ENCODE data around the gene ORAI2. TPM values are rescaled to one million over a fixed set of nuclear protein-coding genes. Genes with fewer than 3 reads are reported as not detected.
A peak's percentile ranks its signal among the peaks of the same experiment; 100 is the strongest.

ORAI2 gene
- total and polyA plus RNA-seq, 8 donors = 0.58 to 44.3 (median 8.0) TPM; not detected in 1

DNA sequence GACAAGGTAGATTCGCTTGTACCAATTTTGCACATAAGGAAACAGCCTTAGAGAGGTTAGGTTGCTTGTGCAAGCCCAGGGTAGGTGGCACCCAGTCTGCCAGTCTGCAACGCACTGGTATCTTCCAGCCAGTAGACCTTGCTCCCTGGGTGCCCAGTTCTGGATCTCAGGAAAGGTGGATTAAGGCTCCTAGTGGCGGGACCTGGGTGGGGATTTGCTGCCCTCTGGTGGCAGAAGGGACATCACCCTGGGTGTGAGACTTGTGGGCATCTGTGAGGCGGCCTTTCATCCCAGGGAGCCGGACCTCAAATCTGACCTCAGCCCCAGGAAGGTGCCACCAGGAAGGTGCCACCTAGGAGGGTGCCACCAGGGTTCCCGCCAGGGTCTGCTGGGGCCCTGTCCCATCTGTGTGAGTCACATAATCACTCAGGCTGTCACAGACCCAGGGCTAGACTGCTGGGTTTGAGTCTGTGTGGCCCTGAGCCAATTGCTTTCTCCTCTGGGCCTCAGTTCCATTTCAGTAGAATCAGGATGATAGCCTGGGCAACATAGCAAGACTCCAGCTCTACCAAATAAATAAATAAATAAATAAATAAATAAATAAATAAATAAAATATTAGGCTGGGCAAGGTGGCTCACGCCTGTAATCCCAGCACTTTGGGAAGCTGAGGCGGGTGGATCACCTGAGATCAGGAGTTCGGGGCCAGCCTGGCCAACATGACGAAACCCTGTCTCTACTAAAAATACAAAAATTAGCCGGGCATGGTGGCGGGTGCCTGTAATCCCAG lies 42.5 kb upstream of the ORAI2 start:
- intact Hi-C loops (cut with DNase I; ENCODE audit: low total_unique reads) = loop anchor here (5.0 kb wide), 1 partner anchor 109 kb away; no protein-coding TSS in a partner anchor

DNA sequence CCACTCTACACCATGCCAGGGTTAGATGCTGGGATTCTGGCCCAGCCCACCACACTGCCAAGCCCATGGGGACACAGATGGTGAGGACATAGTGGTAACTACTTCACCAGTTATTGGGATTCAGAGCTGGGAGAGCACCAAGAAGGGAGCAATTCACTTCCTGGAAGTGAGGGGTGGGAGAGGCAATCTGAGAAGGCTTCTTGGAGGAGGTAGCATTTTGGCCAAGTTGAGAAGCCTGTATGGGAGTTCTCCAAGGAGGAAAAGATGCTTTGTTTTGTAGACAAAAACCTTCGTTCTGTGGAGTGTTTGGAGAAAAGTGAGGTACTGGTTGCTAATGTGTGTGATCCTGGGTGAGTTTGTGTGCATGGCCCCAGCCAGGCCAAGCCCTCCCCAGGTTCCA lies 41.0 kb upstream of the ORAI2 start:
- no peak for DNase-seq
- H3K9me3 ChIP-seq = no peaks in the 10 kb centered on the region
- H3K27me3 ChIP-seq = no peaks in the 10 kb centered on the region
- WGBS, 5 donors = 88 to 94% (median 89%) methylated on average over 1 of the region's 1 CpG
- peak overlapping the region in 1 of 5 donors; percentile 21 for H3K27ac ChIP-seq
- H3K36me3 ChIP-seq = peaks cover 0 to 34% (median 31%) of the 10 kb centered on the region in 4 donors
- TF ChIP-seq EP300 (IDR thresholded peaks at IDR 0.05) (no peak), POLR2AphosphoS5 (IDR thresholded peaks at IDR 0.05) (no peak), POLR2A (IDR thresholded peaks at IDR 0.05) (no peak), CTCF (IDR thresholded peaks at IDR 0.05) (no peak)
- H3K4me3 ChIP-seq = no peak overlapping the region
- H3K4me1 ChIP-seq = peaks cover 4 to 25% (median 16%) of the 10 kb centered on the region in 4 donors
- intact Hi-C loops (cut with DNase I; ENCODE audit: low total_unique reads) = loop anchor here (5.0 kb wide), 1 partner anchor 110 kb away; no protein-coding TSS in a partner anchor

More for the DNA sequence above, 42.5 kb upstream of the ORAI2 start:
- 53 to 85% (median 64%) methylated on average over 8 to 12 of the region's 12 CpGs for WGBS, 5 donors
- Histone ChIP-seq H3K36me3 (peaks cover 0 to 44% (median 43%) of the 10 kb centered on the region in 4 donors), H3K4me1 (peaks cover 0 to 18% (median 8%) of the 10 kb centered on the region in 4 donors), H3K4me3 (no peak overlapping the region), H3K27ac (no peak overlapping the region), H3K27me3 (no peaks in the 10 kb centered on the region), H3K9me3 (no peaks in the 10 kb centered on the region)
- peak in 1 of 3 donors; percentile 69 for TF ChIP-seq POLR2AphosphoS5 (IDR thresholded peaks at IDR 0.05)
- no peak for TF ChIP-seq POLR2A (IDR thresholded peaks at IDR 0.05)
- peak in 5 of 7 experiments; percentile 80 to 92 (median 88) for TF ChIP-seq CTCF (IDR thresholded peaks at IDR 0.05)
- no peak for TF ChIP-seq EP300 (IDR thresholded peaks at IDR 0.05)
- peak; percentile 89 to 92 for DNase-seq

DNA sequence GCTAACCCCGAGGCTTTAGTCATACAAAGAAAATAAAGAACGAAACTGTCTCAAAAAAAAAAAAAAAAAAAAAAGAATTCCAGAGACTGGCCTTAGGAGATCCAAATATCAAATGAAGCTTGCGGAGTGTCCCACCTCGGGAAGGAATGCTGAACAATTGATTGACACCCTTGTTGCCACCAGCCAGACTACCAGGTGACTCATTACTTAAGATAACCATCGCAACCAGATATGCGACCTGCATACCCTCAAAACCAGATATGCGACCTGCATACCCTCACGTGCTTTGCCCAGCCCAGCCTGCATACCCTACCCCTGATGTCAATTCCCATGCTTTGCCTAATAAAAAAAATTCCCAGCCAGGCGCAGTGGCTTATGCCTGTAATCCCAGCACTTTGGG lies 39.9 kb upstream of the ORAI2 start:
- H3K4me3 ChIP-seq = no peak overlapping the region
- H3K27ac ChIP-seq = peak overlapping the region in 1 of 5 donors; percentile 21
- no peaks in the 10 kb centered on the region for H3K27me3 ChIP-seq
- peaks cover 0 to 29% (median 25%) of the 10 kb centered on the region in 4 donors for H3K36me3 ChIP-seq
- WGBS, 5 donors = 66 to 74% (median 74%) methylated on average over 9 of the region's 9 CpGs
- no peaks in the 10 kb centered on the region for H3K9me3 ChIP-seq
- DNase-seq = no peak
- peaks cover 6 to 35% (median 24%) of the 10 kb centered on the region in 4 donors for H3K4me1 ChIP-seq
- intact Hi-C loops (cut with DNase I; ENCODE audit: low total_unique reads) = loop anchor here (5.0 kb wide), 1 partner anchor 111 kb away; no protein-coding TSS in a partner anchor
- TF ChIP-seq POLR2AphosphoS5 (IDR thresholded peaks at IDR 0.05) (no peak), EP300 (IDR thresholded peaks at IDR 0.05) (no peak), CTCF (IDR thresholded peaks at IDR 0.05) (no peak), POLR2A (IDR thresholded peaks at IDR 0.05) (no peak)

DNA sequence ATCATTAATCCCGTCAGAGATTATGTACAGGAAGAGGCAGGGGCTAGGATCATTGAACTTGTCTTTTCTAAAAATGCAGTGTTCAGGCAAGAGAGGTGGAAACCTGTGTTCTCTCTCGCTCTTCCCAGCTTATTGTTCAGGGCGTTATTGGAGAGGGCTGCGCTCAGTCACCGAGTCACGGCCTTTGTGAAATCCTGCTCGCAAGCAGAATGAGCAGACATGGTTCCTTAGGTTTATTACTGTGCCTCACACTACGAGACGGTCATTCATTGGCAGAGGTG lies 37.8 kb upstream of the ORAI2 start:
- peak overlapping the region; percentile 77 to 96 (median 94) for H3K4me3 ChIP-seq
- peaks cover 11 to 44% (median 33%) of the 10 kb centered on the region in 4 donors for H3K36me3 ChIP-seq
- intact Hi-C loops (cut with DNase I; ENCODE audit: low total_unique reads) = no loop called here
- H3K27ac ChIP-seq = peak overlapping the region; percentile 78 to 87 (median 85)
- TF ChIP-seq POLR2A (IDR thresholded peaks at IDR 0.05) (no peak), EP300 (IDR thresholded peaks at IDR 0.05) (no peak), POLR2AphosphoS5 (IDR thresholded peaks at IDR 0.05) (no peak), CTCF (IDR thresholded peaks at IDR 0.05) (no peak)
- H3K9me3 ChIP-seq = no peaks in the 10 kb centered on the region
- no peaks in the 10 kb centered on the region for H3K27me3 ChIP-seq
- peaks cover 6 to 34% (median 26%) of the 10 kb centered on the region in 4 donors for H3K4me1 ChIP-seq
- DNase-seq = no peak
- WGBS, 5 donors = 5 to 12% (median 7%) methylated on average over 9 of the region's 9 CpGs

Measured in stomach (tissue), 9 donors.